BE2C (cell line): ENCODE results near the gene DCN.

Experiments used
- DNase-seq: peaks from one replicate; pipeline ENCODE4 v3.0.0-alpha.2; 2020
- H3K27me3 ChIP-seq: fragments of 250-450 bp; sonication (Bioruptor Pico); 2 replicates; pipeline ENCODE4 v1.5.1; 2020; ENCODE audit warnings: mild to moderate bottlenecking
- H3K36me3 ChIP-seq: fragments of 250-450 bp; sonication (Bioruptor Pico); 2 replicates; pipeline ENCODE4 v1.5.1; 2020; ENCODE audit warnings: mild to moderate bottlenecking
- H3K4me1 ChIP-seq: fragments of 250-450 bp; sonication (Bioruptor Pico); 2 replicates; pipeline ENCODE4 v1.5.1; 2020
- H3K4me3 ChIP-seq: 2 replicates; pipeline ENCODE4 v1.5.1; 2011; ENCODE audit warnings: low read depth, low read length
- H3K9me3 ChIP-seq: fragments of 250-450 bp; sonication (Bioruptor Pico); 2 replicates; pipeline ENCODE4 v1.5.1; 2020
- CTCF ChIP-seq: IDR thresholded peaks from 2 replicates; pipeline ENCODE4 v1.5.1; 2012; ENCODE audit warnings: mild to moderate bottlenecking, low read depth, low read length

The DCN gene

GRCh38 chr12:91103101-91103500 lies 79.5 kb downstream of the DCN start:
- TF ChIP-seq CTCF: no peak
- no peaks in the 10 kb centered on the region; the same call in 1 of the 2 replicates for H3K4me1 ChIP-seq
- no peak for DNase-seq
- H3K4me3 ChIP-seq: no peak overlapping the region
- no peaks in the 10 kb centered on the region for H3K9me3 ChIP-seq
- H3K27me3 ChIP-seq: no peaks in the 10 kb centered on the region
- H3K36me3 ChIP-seq: no peaks in the 10 kb centered on the region

DNA sequence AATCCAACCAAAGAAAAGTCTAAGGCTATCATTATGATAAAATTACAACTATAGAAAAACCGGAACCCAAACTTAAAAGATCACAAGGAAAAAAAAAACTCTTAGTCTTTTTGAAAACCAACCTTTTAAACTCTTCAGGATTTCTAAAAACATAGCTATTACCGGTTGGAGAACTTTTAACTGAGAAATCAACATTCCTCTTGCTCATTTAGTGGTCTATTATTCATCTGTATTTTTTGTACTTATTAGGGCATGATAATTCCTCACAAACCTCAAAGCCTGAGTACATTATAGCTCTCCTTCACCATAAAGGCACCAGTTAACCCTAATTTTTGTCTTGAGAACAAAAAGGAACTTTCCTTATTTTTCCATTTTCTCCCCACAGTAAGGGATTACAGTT lies 81.7 kb downstream of the DCN start:
- Histone ChIP-seq H3K27me3 (no peaks in the 10 kb centered on the region), H3K9me3 (no peaks in the 10 kb centered on the region), H3K4me3 (no peak overlapping the region), H3K36me3 (no peaks in the 10 kb centered on the region), H3K4me1 (no peaks in the 10 kb centered on the region; the same call in 1 of the 2 replicates)
- no peak for DNase-seq
- no peak for TF ChIP-seq CTCF

DNA sequence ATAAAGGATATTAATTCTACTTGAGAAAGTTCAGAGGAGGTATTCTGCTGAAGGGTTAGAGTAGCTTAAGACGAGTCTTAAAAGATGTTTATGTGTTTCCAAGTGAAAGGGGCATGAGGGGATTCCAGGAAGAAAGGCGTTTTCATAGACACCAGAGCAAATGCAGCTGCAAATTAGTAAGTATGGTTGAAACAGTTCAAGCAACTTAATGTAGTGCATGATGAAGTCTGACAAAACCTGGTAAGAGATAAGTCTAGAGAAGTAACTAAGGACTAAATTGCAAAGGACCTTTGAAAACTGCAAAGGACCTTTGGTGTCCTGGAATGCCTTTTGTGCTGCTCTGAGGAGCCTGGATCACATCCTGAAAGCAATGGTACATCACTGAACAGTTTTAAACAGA lies 82.8 kb downstream of the DCN start:
- Histone ChIP-seq H3K27me3 (no peaks in the 10 kb centered on the region), H3K36me3 (no peaks in the 10 kb centered on the region), H3K9me3 (no peaks in the 10 kb centered on the region), H3K4me3 (no peak overlapping the region), H3K4me1 (no peaks in the 10 kb centered on the region; the same call in 1 of the 2 replicates)
- no peak for TF ChIP-seq CTCF
- DNase-seq: no peak

- DNase-seq: no peak
- H3K27me3 ChIP-seq: no peaks in the 10 kb centered on the region
- no peak for TF ChIP-seq CTCF
- no peak overlapping the region for H3K4me3 ChIP-seq
- H3K36me3 ChIP-seq: no peaks in the 10 kb centered on the region
- H3K9me3 ChIP-seq: no peaks in the 10 kb centered on the region
- H3K4me1 ChIP-seq: no peaks in the 10 kb centered on the region; the same call in 1 of the 2 replicates
Observed at GRCh38 chr12:91099341-91099740, 83.3 kb downstream of the DCN start.

DNA sequence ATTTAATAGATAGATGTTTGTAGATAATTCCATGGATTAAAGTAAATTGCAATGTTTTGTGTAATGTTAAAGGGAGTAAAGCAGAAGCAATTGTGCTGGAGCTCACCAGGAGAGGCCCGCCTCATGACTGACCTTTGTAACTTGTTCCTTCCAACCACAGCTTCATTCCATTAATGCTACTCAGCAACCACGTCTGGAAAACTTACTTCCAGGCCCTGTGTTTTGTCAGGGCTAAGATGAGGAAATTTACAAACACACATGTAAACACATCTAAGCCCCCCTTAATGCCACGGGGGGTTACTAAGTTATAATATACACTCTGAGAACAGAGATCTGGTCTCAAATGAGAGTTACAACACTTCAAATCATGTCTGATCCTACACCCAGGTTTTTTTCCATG lies 83.7 kb downstream of the DCN start:
- no peaks in the 10 kb centered on the region for H3K27me3 ChIP-seq
- no peaks in the 10 kb centered on the region for H3K9me3 ChIP-seq
- H3K4me1 ChIP-seq: no peaks in the 10 kb centered on the region; the same call in 1 of the 2 replicates
- H3K4me3 ChIP-seq: no peak overlapping the region
- no peak for TF ChIP-seq CTCF
- H3K36me3 ChIP-seq: no peaks in the 10 kb centered on the region
- no peak for DNase-seq

GRCh38 chr12:91098461-91098860 lies 84.2 kb downstream of the DCN start:
- H3K27me3 ChIP-seq: no peaks in the 10 kb centered on the region
- no peaks in the 10 kb centered on the region for H3K36me3 ChIP-seq
- DNase-seq: no peak
- no peaks in the 10 kb centered on the region for H3K9me3 ChIP-seq
- no peak overlapping the region for H3K4me3 ChIP-seq
- TF ChIP-seq CTCF: no peak
- no peaks in the 10 kb centered on the region; the same call in 1 of the 2 replicates for H3K4me1 ChIP-seq
